Neural progenitor cell (in vitro differentiated cells): ENCODE measurements around the gene SLC9A3. TPM values are rescaled to one million over a fixed set of nuclear protein-coding genes. Genes with fewer than 3 reads are reported as not detected.
A peak's percentile ranks its signal among the peaks of the same experiment; 100 is the strongest.

ENCODE experiments used
- DNase-seq: peaks from one replicate; pipeline ENCODE4 v3.0.0-alpha.2; 2016; ENCODE audit warnings: low spot score
- H2AFZ ChIP-seq: fragments of 200-600 bp; sonication (generic); replicated peaks from 2 replicates; pipeline ENCODE4 v1.6.1; 2016; ENCODE audit warnings: antibody characterized with exemption
- H3F3A ChIP-seq: fragments of 200-600 bp; sonication (generic); 2 replicates; pipeline ENCODE4 v1.6.1; 2016; ENCODE audit warnings: antibody characterized with exemption, low read depth
- H3K27ac ChIP-seq: fragments of 200-600 bp; sonication (generic); 2 replicates; pipeline ENCODE4 v1.5.1; 2016; ENCODE audit warnings: mild to moderate bottlenecking
- H3K27me3 ChIP-seq: fragments of 200-600 bp; sonication (generic); 2 replicates; pipeline ENCODE4 v1.6.1; 2016; ENCODE audit warnings: mild to moderate bottlenecking, moderate library complexity
- H3K36me3 ChIP-seq: fragments of 200-600 bp; sonication (generic); 2 replicates; pipeline ENCODE4 v1.5.1; 2016
- H3K4me1 ChIP-seq: fragments of 200-600 bp; sonication (generic); 2 replicates; pipeline ENCODE4 v1.6.1; 2016; ENCODE audit warnings: mixed run types
- H3K4me2 ChIP-seq: fragments of 200-600 bp; sonication (generic); 2 replicates; pipeline ENCODE4 v1.6.1; 2016
- H3K4me3 ChIP-seq: fragments of 200-600 bp; sonication (generic); 2 replicates; pipeline ENCODE4 v1.5.1; 2016
- H3K79me2 ChIP-seq: fragments of 200-600 bp; sonication (generic); 2 replicates; pipeline ENCODE4 v1.6.1; 2016; ENCODE audit warnings: low read depth
- H3K9ac ChIP-seq: fragments of 200-600 bp; sonication (generic); 2 replicates; pipeline ENCODE4 v1.6.1; 2016
- H3K9me3 ChIP-seq: fragments of 200-600 bp; sonication (generic); 2 replicates; pipeline ENCODE4 v1.5.1; 2016; ENCODE audit warnings: low read depth
- H4K20me1 ChIP-seq: fragments of 200-600 bp; sonication (generic); 2 replicates; pipeline ENCODE4 v1.6.1; 2016; ENCODE audit warnings: low read depth
- H3K27ac Mint-ChIP-seq: 3 replicates; pipeline ENCODE4 v1.8.0; 2021; ENCODE audit warnings: mixed read lengths
- H3K27me3 Mint-ChIP-seq: 2 replicates; pipeline ENCODE4 v1.8.0; 2022; ENCODE audit warnings: low read depth, mild to moderate bottlenecking, inconsistent platforms, moderate library complexity, mixed read lengths; ENCODE audit not compliant: insufficient read depth
- H3K36me3 Mint-ChIP-seq: 3 replicates; pipeline ENCODE4 v1.8.0; 2021; ENCODE audit warnings: mixed read lengths
- H3K4me1 Mint-ChIP-seq: 3 replicates; pipeline ENCODE4 v1.8.0; 2021; ENCODE audit warnings: mixed read lengths
- H3K4me3 Mint-ChIP-seq: 3 replicates; pipeline ENCODE4 v1.8.0; 2021; ENCODE audit warnings: mild to moderate bottlenecking, moderate library complexity, mixed read lengths
- H3K9me3 Mint-ChIP-seq: 3 replicates; pipeline ENCODE4 v1.8.0; 2020; ENCODE audit warnings: mixed read lengths
- EZH2 ChIP-seq: fragments of 200-600 bp; sonication (generic); IDR thresholded peaks from 2 replicates; pipeline ENCODE4 v1.6.1; 2017; ENCODE audit warnings: antibody characterized with exemption, mild to moderate bottlenecking, moderate library complexity
- EZH2phosphoT487 ChIP-seq: fragments of 200-600 bp; sonication (generic); IDR thresholded peaks from 2 replicates; pipeline ENCODE4 v1.6.1; 2017; ENCODE audit warnings: antibody characterized with exemption
- total RNA-seq: library from RNA; depleted of rRNA; stranded (reverse); fragments of >200 nt; gene quantifications from 2 replicates; pipeline ENCODE4 v1.2.3, GENCODE V29; 2015; ENCODE audit warnings: low replicate concordance
- TF ChIP-seq, protein P1 (sequence below): fragments of 200-600 bp; sonication (generic); IDR thresholded peaks from 2 replicates; pipeline ENCODE4 v1.5.1; 2017; ENCODE audit warnings: antibody characterized with exemption, mild to moderate bottlenecking

Gene SLC9A3
- total RNA-seq, 1 donor from 2014 or later, result 1.4 TPM

DNA sequence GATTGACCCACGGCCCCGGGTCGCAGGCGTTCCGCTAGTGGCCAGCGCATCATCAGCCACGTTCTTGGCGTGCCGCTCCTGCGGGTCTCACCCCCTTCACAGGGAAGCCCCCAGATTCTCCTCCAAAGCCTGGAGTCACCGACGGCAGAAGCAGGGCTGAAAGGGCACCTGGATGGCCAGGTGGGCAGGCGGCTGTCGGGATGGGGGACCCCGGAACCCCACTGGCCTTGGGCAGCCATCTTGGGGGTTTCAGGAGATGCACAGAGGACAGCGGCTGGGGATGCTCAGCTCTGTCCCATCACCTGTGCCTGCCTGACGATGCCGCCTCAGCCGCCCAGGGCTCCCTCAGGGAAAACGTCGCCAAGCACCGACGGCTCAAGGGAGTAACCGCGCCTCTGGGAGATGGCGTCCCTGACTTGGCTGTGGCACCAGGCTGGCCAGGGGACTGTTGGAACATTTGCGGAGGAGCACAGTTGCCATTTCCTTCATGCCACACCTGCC is 14.1 kb upstream of the SLC9A3 start:
- peaks cover 9% of the 10 kb centered on the region for H3K4me1 ChIP-seq
- no peak overlapping the region for H3K27ac ChIP-seq
- TF ChIP-seq EZH2 (no peak), EZH2phosphoT487 (no peak)
- H3K4me2 ChIP-seq, result no peak overlapping the region
- H3K36me3 ChIP-seq, result no peaks in the 10 kb centered on the region
- H3F3A ChIP-seq, result no peaks in the 10 kb centered on the region
- Mint-ChIP-seq H3K4me3 (no peak overlapping the region), H3K27me3 (peaks cover 5% of the 10 kb centered on the region), H3K9me3 (no peaks in the 10 kb centered on the region), H3K36me3 (no peaks in the 10 kb centered on the region), H3K27ac (no peak overlapping the region), H3K4me1 (peaks cover 35% of the 10 kb centered on the region)
- H3K4me3 ChIP-seq, result no peak overlapping the region
- no peaks in the 10 kb centered on the region for H3K79me2 ChIP-seq
- no peak for DNase-seq
- no peaks in the 10 kb centered on the region for H3K9me3 ChIP-seq
- no peak overlapping the region for H3K9ac ChIP-seq
- H4K20me1 ChIP-seq, result no peaks in the 10 kb centered on the region
- no peak overlapping the region for H2AFZ ChIP-seq
- H3K27me3 ChIP-seq, result peaks cover 4% of the 10 kb centered on the region

DNA sequence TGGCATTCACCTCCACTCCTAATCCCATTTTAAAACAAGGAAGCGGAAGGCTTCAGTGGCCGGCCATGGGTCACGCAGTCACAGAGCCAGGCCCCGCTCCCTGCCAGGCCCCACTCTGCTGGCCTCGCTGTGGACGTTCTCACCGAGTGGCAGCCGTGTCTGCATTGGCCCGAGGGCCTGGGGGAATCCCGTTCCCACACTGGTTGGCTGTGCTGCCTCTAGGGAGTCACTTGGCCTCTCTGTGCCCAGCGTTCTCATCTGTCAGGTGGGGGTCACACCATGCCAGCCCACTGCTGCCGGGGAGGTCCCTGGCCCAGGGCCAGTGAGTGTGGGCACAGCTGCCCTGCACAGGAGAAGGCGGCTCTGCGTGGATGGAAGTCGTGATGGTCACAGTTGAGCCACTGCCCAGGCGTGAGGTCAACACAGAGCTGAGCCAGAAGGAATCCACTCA is 13.4 kb upstream of the SLC9A3 start:
- Histone ChIP-seq H3K27ac (no peak overlapping the region), H3F3A (no peaks in the 10 kb centered on the region), H3K79me2 (no peaks in the 10 kb centered on the region), H3K36me3 (no peaks in the 10 kb centered on the region), H3K9ac (no peak overlapping the region), H4K20me1 (no peaks in the 10 kb centered on the region), H3K27me3 (peaks cover 10% of the 10 kb centered on the region), H3K4me1 (peaks cover 16% of the 10 kb centered on the region), H2AFZ (no peak overlapping the region), H3K4me3 (no peak overlapping the region), H3K9me3 (no peaks in the 10 kb centered on the region), H3K4me2 (no peak overlapping the region)
- H3K4me3 Mint-ChIP-seq, result no peak overlapping the region
- H3K4me1 Mint-ChIP-seq, result peaks cover 41% of the 10 kb centered on the region
- no peak overlapping the region for H3K27ac Mint-ChIP-seq
- no peak for DNase-seq
- no peaks in the 10 kb centered on the region for H3K36me3 Mint-ChIP-seq
- no peaks in the 10 kb centered on the region for H3K9me3 Mint-ChIP-seq
- TF ChIP-seq EZH2 (no peak), EZH2phosphoT487 (no peak)
- TF ChIP-seq, protein P1, sequence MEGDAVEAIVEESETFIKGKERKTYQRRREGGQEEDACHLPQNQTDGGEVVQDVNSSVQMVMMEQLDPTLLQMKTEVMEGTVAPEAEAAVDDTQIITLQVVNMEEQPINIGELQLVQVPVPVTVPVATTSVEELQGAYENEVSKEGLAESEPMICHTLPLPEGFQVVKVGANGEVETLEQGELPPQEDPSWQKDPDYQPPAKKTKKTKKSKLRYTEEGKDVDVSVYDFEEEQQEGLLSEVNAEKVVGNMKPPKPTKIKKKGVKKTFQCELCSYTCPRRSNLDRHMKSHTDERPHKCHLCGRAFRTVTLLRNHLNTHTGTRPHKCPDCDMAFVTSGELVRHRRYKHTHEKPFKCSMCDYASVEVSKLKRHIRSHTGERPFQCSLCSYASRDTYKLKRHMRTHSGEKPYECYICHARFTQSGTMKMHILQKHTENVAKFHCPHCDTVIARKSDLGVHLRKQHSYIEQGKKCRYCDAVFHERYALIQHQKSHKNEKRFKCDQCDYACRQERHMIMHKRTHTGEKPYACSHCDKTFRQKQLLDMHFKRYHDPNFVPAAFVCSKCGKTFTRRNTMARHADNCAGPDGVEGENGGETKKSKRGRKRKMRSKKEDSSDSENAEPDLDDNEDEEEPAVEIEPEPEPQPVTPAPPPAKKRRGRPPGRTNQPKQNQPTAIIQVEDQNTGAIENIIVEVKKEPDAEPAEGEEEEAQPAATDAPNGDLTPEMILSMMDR, result no peak
- peaks cover 5% of the 10 kb centered on the region for H3K27me3 Mint-ChIP-seq

DNA sequence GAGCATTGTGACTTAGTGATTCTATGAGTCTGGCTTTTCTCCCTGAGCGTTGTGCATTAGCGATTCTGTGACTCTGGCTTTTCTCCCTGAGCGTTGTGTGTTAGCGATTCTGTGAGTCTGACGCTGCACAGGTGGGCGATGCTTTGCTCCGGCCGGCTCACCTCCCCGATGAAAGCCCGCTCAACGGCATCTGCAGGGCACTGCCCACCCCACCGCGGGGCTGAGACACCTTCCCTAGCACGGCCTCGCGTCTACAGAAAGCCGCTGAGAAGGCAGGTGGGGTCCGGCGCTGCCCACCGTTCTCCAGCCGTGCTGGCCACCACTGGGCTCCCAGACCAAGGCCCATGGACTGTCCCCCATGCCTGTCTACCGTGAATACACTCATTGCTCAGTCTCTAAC is 12.8 kb upstream of the SLC9A3 start:
- H3K4me1 ChIP-seq, result peaks cover 16% of the 10 kb centered on the region
- no peaks in the 10 kb centered on the region for H3F3A ChIP-seq
- H3K9me3 ChIP-seq, result no peaks in the 10 kb centered on the region
- no peak overlapping the region for H3K27ac ChIP-seq
- H3K27ac Mint-ChIP-seq, result no peak overlapping the region
- peaks cover 41% of the 10 kb centered on the region for H3K4me1 Mint-ChIP-seq
- H3K4me2 ChIP-seq, result no peak overlapping the region
- H2AFZ ChIP-seq, result no peak overlapping the region
- H3K27me3 ChIP-seq, result peaks cover 16% of the 10 kb centered on the region
- H3K4me3 Mint-ChIP-seq, result no peak overlapping the region
- no peak overlapping the region for H3K4me3 ChIP-seq
- TF ChIP-seq EZH2phosphoT487 (no peak), EZH2 (no peak)
- TF ChIP-seq, protein P1, result no peak
- H3K36me3 ChIP-seq, result no peaks in the 10 kb centered on the region
- H3K27me3 Mint-ChIP-seq, result peaks cover 5% of the 10 kb centered on the region
- DNase-seq, result no peak
- no peak overlapping the region for H3K9ac ChIP-seq
- no peaks in the 10 kb centered on the region for H3K79me2 ChIP-seq
- H3K36me3 Mint-ChIP-seq, result no peaks in the 10 kb centered on the region
- H4K20me1 ChIP-seq, result no peaks in the 10 kb centered on the region
- H3K9me3 Mint-ChIP-seq, result no peaks in the 10 kb centered on the region

DNA sequence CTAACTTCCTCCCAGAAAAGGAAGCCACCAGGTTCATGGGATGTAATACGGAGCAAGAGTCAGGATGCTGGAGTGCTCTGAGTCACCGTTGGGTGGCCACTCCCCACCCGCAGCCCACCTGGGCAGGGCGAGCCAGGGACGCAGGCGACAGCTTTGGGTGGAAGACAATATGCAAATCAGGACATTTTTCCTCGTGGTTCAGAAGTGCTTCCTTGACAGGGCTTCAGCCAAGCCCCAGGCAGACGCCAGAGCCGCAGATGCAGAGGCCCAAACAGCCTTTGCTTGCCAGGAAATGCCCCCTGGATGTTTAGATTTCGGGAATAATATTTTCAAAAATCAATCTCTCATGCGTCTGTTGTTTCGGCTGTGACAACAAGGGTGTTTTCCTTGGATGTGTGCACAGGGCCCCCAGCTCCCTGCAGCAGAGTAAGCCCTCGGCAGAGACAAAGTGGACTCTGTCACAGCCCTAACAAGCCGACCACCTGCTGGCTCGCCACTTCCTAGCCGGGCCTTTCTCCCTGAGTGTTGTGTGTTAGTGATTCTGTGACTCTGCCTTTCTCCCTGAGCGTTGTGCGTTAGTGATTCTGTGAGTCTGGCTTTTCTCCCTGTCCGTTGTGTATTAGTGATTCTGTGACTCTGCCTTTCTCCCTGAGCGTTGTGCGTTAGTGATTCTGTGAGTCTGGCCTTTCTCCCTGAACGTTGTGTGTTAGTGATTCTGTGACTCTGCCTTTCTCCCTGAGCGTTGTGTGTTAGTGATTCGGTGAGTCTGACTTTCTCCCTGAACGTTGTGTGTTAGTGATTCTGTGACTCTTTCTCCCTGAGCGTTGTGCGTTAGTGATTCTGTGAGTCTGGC is 11.8 kb upstream of the SLC9A3 start:
- H3F3A ChIP-seq, result no peaks in the 10 kb centered on the region
- no peak overlapping the region for H3K4me3 Mint-ChIP-seq
- H3K9ac ChIP-seq, result no peak overlapping the region
- peak; percentile 48 for DNase-seq
- peaks cover 47% of the 10 kb centered on the region for H3K4me1 Mint-ChIP-seq
- H3K36me3 Mint-ChIP-seq, result no peaks in the 10 kb centered on the region
- peaks cover 8% of the 10 kb centered on the region for H3K27me3 Mint-ChIP-seq
- H3K4me2 ChIP-seq, result peak overlapping the region; percentile 27
- H3K79me2 ChIP-seq, result no peaks in the 10 kb centered on the region
- H3K9me3 ChIP-seq, result no peaks in the 10 kb centered on the region
- H3K27ac Mint-ChIP-seq, result peak overlapping the region; percentile 15
- peaks cover 20% of the 10 kb centered on the region for H3K4me1 ChIP-seq
- no peak overlapping the region for H3K4me3 ChIP-seq
- no peaks in the 10 kb centered on the region for H3K36me3 ChIP-seq
- no peak overlapping the region for H3K27ac ChIP-seq
- peaks cover 4% of the 10 kb centered on the region for H4K20me1 ChIP-seq
- H3K27me3 ChIP-seq, result peaks cover 26% of the 10 kb centered on the region
- TF ChIP-seq EZH2phosphoT487 (no peak), EZH2 (no peak)
- TF ChIP-seq, protein P1, result no peak
- no peak overlapping the region for H2AFZ ChIP-seq
- H3K9me3 Mint-ChIP-seq, result no peaks in the 10 kb centered on the region
